Measurements from ENCODE around the gene SERPINE2. TPM values are rescaled to one million over a fixed set of nuclear protein-coding genes. Genes with fewer than 3 reads are reported as not detected.

Gene SERPINE2
- total RNA-seq, 1 donor: 658 TPM

DNA sequence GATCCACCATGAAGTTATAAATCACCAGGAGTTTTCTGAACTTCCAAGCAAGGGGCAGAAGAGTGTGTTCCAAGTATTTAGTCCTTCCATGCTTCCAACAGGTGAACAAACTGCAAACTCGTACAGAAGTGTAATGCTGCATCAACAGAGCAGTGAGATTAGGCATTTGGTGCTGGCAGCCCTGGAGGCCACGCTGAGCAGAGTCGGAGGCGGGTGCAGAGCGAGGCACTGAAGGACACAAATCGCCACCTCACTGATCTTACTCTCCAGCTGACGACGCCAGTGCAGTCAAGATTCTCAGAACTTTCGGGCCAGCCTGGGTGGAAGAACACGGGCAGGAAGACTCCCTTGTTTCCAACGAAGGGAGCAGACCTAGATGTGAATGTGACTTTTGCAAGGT, 39.2 kb downstream of the SERPINE2 start:
- Histone ChIP-seq H3K4me2 (ENCODE audit: insufficient read depth, low read length) (no peak overlapping the region), H3K27ac (ENCODE audit: low read depth, low read length) (no peak overlapping the region), H3K9me3 (ENCODE audit: low read depth, low read length) (no peaks in the 10 kb centered on the region), H3K79me2 (ENCODE audit: insufficient read depth, low read length) (peaks cover 45% of the 10 kb centered on the region), H3K4me1 (ENCODE audit: insufficient read depth, low read length) (no peaks in the 10 kb centered on the region), H3K27me3 (ENCODE audit: insufficient read depth, low read length) (no peaks in the 10 kb centered on the region), H2AFZ (ENCODE audit: low read length) (no peak overlapping the region), H3K36me3 (ENCODE audit: insufficient read depth, low read length) (peaks cover 62% of the 10 kb centered on the region), H4K20me1 (ENCODE audit: insufficient read depth, low read length) (no peaks in the 10 kb centered on the region), H3K4me3 (ENCODE audit: insufficient read depth, low read length) (no peak overlapping the region)
- TF ChIP-seq, protein P1, sequence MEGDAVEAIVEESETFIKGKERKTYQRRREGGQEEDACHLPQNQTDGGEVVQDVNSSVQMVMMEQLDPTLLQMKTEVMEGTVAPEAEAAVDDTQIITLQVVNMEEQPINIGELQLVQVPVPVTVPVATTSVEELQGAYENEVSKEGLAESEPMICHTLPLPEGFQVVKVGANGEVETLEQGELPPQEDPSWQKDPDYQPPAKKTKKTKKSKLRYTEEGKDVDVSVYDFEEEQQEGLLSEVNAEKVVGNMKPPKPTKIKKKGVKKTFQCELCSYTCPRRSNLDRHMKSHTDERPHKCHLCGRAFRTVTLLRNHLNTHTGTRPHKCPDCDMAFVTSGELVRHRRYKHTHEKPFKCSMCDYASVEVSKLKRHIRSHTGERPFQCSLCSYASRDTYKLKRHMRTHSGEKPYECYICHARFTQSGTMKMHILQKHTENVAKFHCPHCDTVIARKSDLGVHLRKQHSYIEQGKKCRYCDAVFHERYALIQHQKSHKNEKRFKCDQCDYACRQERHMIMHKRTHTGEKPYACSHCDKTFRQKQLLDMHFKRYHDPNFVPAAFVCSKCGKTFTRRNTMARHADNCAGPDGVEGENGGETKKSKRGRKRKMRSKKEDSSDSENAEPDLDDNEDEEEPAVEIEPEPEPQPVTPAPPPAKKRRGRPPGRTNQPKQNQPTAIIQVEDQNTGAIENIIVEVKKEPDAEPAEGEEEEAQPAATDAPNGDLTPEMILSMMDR (IDR thresholded peaks at IDR 0.05; ENCODE audit: extremely low read depth, low read depth, low read length): no peak
- no peak for DNase-seq (ENCODE audit: insufficient read length, low spot score, missing footprints)

DNA sequence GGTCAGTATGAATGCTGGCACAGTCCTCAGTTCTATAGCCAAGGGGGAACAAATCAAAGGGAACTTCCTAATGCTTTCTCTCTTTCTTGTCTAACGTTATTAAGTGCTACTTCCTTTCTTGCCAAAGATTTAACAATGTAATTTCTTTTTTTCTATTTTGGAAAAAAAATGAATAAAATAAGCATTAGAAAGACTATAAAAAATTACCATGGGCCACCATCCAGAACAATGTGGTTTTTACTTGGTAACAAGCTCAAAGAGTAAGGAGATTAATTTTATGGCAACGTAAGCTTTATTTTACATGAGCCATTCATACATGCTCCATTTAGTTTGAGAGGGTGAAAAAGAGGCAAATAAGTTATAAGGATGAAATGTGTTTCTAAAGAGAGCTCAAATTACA, 40.1 kb downstream of the SERPINE2 start:
- TF ChIP-seq, protein P1 (IDR thresholded peaks at IDR 0.05; ENCODE audit: extremely low read depth, low read depth, low read length): no peak
- peaks cover 39% of the 10 kb centered on the region for H3K79me2 ChIP-seq (ENCODE audit: insufficient read depth, low read length)
- no peak overlapping the region for H3K4me2 ChIP-seq (ENCODE audit: insufficient read depth, low read length)
- H3K36me3 ChIP-seq (ENCODE audit: insufficient read depth, low read length): peaks cover 66% of the 10 kb centered on the region
- H2AFZ ChIP-seq (ENCODE audit: low read length): no peak overlapping the region
- no peak overlapping the region for H3K4me3 ChIP-seq (ENCODE audit: insufficient read depth, low read length)
- H3K27ac ChIP-seq (ENCODE audit: low read depth, low read length): no peak overlapping the region
- H4K20me1 ChIP-seq (ENCODE audit: insufficient read depth, low read length): no peaks in the 10 kb centered on the region
- H3K27me3 ChIP-seq (ENCODE audit: insufficient read depth, low read length): no peaks in the 10 kb centered on the region
- no peak for DNase-seq (ENCODE audit: insufficient read length, low spot score, missing footprints)
- H3K9me3 ChIP-seq (ENCODE audit: low read depth, low read length): no peaks in the 10 kb centered on the region
- H3K4me1 ChIP-seq (ENCODE audit: insufficient read depth, low read length): no peaks in the 10 kb centered on the region

DNA sequence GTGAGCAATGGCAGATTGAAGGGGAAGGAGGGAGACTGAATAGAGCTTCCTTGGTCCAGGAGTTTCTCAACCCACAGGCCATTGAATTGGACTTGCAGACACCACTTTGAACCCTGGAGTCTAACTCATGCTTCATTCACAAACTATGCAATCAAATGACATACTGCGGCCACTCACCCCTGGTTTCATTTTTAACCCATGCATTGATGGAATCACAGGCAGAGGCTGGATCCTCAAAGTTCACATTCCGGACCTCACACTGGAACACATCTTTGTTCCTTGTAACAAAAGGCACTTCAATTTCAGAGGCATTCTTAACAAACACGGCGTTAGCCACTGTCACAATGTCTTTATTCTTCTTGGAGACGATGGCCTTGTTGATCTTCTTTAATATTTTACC, 41.1 kb downstream of the SERPINE2 start:
- Histone ChIP-seq H3K4me2 (ENCODE audit: insufficient read depth, low read length) (no peak overlapping the region), H4K20me1 (ENCODE audit: insufficient read depth, low read length) (no peaks in the 10 kb centered on the region), H3K27ac (ENCODE audit: low read depth, low read length) (no peak overlapping the region), H3K79me2 (ENCODE audit: insufficient read depth, low read length) (peaks cover 30% of the 10 kb centered on the region), H3K4me1 (ENCODE audit: insufficient read depth, low read length) (no peaks in the 10 kb centered on the region), H3K36me3 (ENCODE audit: insufficient read depth, low read length) (peaks cover 70% of the 10 kb centered on the region), H3K4me3 (ENCODE audit: insufficient read depth, low read length) (no peak overlapping the region), H3K27me3 (ENCODE audit: insufficient read depth, low read length) (no peaks in the 10 kb centered on the region), H3K9me3 (ENCODE audit: low read depth, low read length) (no peaks in the 10 kb centered on the region), H2AFZ (ENCODE audit: low read length) (no peak overlapping the region)
- DNase-seq (ENCODE audit: insufficient read length, low spot score, missing footprints): no peak
- TF ChIP-seq, protein P1 (IDR thresholded peaks at IDR 0.05; ENCODE audit: extremely low read depth, low read depth, low read length): no peak

DNA sequence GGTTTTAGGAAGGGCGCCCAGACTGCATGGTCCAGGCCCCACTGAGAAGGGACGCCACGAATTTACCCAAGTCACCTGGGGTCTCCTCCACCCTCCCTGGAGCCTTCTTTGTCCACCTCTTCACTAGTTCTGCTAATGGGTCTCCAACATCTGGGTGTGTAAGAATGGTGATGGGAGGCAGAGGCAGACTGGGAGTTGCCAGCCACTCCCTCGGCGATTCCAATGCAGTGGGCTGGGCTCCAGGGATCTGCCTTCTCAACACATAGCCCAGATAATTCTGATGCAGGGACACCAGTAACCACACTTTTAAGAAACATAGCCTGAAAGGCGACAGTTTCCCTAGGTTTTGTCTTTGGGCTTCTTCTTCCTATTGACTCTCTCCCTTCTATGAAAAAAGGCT, 42.7 kb downstream of the SERPINE2 start:
- Histone ChIP-seq H4K20me1 (ENCODE audit: insufficient read depth, low read length) (no peaks in the 10 kb centered on the region), H3K9me3 (ENCODE audit: low read depth, low read length) (no peaks in the 10 kb centered on the region), H3K27me3 (ENCODE audit: insufficient read depth, low read length) (no peaks in the 10 kb centered on the region), H3K4me2 (ENCODE audit: insufficient read depth, low read length) (no peak overlapping the region), H3K79me2 (ENCODE audit: insufficient read depth, low read length) (peaks cover 24% of the 10 kb centered on the region), H3K4me3 (ENCODE audit: insufficient read depth, low read length) (no peak overlapping the region), H3K4me1 (ENCODE audit: insufficient read depth, low read length) (no peaks in the 10 kb centered on the region), H3K36me3 (ENCODE audit: insufficient read depth, low read length) (peaks cover 80% of the 10 kb centered on the region), H3K27ac (ENCODE audit: low read depth, low read length) (no peak overlapping the region), H2AFZ (ENCODE audit: low read length) (no peak overlapping the region)
- no peak for DNase-seq (ENCODE audit: insufficient read length, low spot score, missing footprints)
- TF ChIP-seq, protein P1 (IDR thresholded peaks at IDR 0.05; ENCODE audit: extremely low read depth, low read depth, low read length): no peak
